HL-60 (cell line): Measurements from ENCODE around the gene ACO2.

Experiments used
- POLR2AphosphoS5 ChIP-seq: IDR thresholded peaks from 2 replicates; pipeline ENCODE4 v1.6.1; 2012; ENCODE audit warnings: low read depth
- REST ChIP-seq: IDR thresholded peaks from 2 replicates; pipeline ENCODE4 v1.6.1; 2012; ENCODE audit warnings: low read depth; ENCODE audit not compliant: insufficient replicate concordance
- SPI1 ChIP-seq: IDR thresholded peaks from 2 replicates; pipeline ENCODE4 v1.6.1; 2012; ENCODE audit warnings: low read depth, mild to moderate bottlenecking, borderline replicate concordance
- TF ChIP-seq, protein P1 (sequence below): IDR thresholded peaks from one replicate; pipeline ENCODE4 v1.5.1; 2011; ENCODE audit warnings: low read length, control low read depth, inconsistent platforms; ENCODE audit not compliant: insufficient read depth

- TF ChIP-seq, protein P1, sequence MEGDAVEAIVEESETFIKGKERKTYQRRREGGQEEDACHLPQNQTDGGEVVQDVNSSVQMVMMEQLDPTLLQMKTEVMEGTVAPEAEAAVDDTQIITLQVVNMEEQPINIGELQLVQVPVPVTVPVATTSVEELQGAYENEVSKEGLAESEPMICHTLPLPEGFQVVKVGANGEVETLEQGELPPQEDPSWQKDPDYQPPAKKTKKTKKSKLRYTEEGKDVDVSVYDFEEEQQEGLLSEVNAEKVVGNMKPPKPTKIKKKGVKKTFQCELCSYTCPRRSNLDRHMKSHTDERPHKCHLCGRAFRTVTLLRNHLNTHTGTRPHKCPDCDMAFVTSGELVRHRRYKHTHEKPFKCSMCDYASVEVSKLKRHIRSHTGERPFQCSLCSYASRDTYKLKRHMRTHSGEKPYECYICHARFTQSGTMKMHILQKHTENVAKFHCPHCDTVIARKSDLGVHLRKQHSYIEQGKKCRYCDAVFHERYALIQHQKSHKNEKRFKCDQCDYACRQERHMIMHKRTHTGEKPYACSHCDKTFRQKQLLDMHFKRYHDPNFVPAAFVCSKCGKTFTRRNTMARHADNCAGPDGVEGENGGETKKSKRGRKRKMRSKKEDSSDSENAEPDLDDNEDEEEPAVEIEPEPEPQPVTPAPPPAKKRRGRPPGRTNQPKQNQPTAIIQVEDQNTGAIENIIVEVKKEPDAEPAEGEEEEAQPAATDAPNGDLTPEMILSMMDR: no peak
- no peak for TF ChIP-seq REST
- no peak for TF ChIP-seq SPI1
- no peak for TF ChIP-seq POLR2AphosphoS5
Measured at GRCh38 chr22:41471568-41471967, 2.7 kb downstream of the ACO2 start.
